HUES6 (cell line): ENCODE measurements around the gene SIVA1.

Experiments used
- H3K27ac ChIP-seq: 2 replicates; pipeline ENCODE4 v1.7.0; 2013; ENCODE audit warnings: low read depth, mild to moderate bottlenecking, low read length, inconsistent platforms
- H3K27me3 ChIP-seq: 2 replicates; pipeline ENCODE4 v1.6.1; 2013; ENCODE audit warnings: low read length; ENCODE audit not compliant: control insufficient read depth, insufficient read depth
- H3K36me3 ChIP-seq: 2 replicates; pipeline ENCODE4 v1.6.1; 2013; ENCODE audit warnings: low read length; ENCODE audit not compliant: control insufficient read depth, insufficient read depth
- H3K4me1 ChIP-seq: 2 replicates; pipeline ENCODE4 v1.6.1; 2013; ENCODE audit warnings: low read length; ENCODE audit not compliant: control insufficient read depth, insufficient read depth
- H3K4me3 ChIP-seq: 2 replicates; pipeline ENCODE4 v1.5.1; 2013; ENCODE audit warnings: low read depth, low read length
- H3K9ac ChIP-seq: one replicate; pipeline ENCODE4 v1.6.1; 2013; ENCODE audit warnings: mild to moderate bottlenecking, low read length
- H3K9me3 ChIP-seq: 2 replicates; pipeline ENCODE4 v1.6.1; 2013; ENCODE audit warnings: low read depth, low read length; ENCODE audit not compliant: control insufficient read depth, insufficient read depth

SIVA1 gene

DNA sequence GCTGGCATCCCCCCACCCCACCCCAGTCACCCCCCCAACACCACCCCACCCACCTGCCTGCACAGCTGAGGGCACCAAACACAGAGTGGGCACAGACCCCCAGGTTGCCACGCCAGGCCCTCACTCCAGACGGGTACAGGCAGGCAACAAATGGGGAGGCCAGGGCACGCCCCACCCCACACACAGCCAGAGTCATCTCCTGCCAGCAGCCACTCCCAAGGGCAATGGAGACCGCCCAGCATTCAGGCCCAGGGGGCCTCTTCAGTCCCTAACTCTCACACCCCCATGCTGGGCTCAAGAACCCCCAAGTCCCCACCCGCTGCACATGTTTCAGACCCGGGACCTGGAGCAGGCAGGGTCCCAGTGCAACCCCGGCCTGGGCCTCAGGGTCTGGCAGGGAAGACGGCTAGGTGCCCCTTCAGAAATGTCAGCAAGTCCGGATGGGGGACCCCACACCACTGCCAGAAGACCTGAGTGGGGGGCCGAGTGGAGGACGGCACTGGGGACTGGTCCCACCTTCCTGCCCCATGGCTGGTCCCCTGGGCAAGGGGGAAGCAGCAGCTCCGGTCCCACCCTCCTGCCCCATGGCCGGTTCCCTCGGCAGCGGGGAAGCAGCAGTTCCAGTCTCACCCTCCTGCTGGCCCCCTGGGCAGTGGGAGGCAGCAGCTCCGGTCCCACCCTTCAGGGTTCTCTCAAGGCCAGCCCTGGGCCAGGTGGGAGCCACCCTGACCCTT, 30.7 kb downstream of the SIVA1 start:
- H3K27ac ChIP-seq, result no peak overlapping the region
- H3K9me3 ChIP-seq, result no peaks in the 10 kb centered on the region
- H3K4me1 ChIP-seq, result no peaks in the 10 kb centered on the region
- H3K27me3 ChIP-seq, result no peaks in the 10 kb centered on the region
- H3K9ac ChIP-seq, result no peak overlapping the region
- peaks cover 37% of the 10 kb centered on the region for H3K36me3 ChIP-seq
- H3K4me3 ChIP-seq, result no peak overlapping the region

DNA sequence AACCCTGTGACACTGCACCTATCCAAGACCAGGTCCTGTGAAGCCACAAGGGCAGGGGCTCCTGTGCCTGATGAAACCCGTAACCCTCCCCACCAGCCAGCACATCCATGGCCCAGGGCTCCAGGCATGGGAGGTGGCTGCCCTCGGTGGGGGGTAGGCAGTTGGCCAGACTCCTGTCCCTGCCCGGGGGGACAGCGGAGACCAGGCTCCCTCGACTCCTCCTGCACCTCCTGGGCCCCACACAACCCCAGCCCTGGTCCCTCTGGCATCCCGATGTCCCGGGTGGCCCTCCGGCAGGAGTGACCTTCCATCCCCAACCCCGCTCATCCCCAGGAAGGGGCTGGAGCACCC, 31.2 kb downstream of the SIVA1 start:
- H3K36me3 ChIP-seq, result peaks cover 43% of the 10 kb centered on the region
- H3K4me1 ChIP-seq, result no peaks in the 10 kb centered on the region
- H3K27me3 ChIP-seq, result no peaks in the 10 kb centered on the region
- H3K27ac ChIP-seq, result no peak overlapping the region
- no peaks in the 10 kb centered on the region for H3K9me3 ChIP-seq
- no peak overlapping the region for H3K4me3 ChIP-seq
- no peak overlapping the region for H3K9ac ChIP-seq

DNA sequence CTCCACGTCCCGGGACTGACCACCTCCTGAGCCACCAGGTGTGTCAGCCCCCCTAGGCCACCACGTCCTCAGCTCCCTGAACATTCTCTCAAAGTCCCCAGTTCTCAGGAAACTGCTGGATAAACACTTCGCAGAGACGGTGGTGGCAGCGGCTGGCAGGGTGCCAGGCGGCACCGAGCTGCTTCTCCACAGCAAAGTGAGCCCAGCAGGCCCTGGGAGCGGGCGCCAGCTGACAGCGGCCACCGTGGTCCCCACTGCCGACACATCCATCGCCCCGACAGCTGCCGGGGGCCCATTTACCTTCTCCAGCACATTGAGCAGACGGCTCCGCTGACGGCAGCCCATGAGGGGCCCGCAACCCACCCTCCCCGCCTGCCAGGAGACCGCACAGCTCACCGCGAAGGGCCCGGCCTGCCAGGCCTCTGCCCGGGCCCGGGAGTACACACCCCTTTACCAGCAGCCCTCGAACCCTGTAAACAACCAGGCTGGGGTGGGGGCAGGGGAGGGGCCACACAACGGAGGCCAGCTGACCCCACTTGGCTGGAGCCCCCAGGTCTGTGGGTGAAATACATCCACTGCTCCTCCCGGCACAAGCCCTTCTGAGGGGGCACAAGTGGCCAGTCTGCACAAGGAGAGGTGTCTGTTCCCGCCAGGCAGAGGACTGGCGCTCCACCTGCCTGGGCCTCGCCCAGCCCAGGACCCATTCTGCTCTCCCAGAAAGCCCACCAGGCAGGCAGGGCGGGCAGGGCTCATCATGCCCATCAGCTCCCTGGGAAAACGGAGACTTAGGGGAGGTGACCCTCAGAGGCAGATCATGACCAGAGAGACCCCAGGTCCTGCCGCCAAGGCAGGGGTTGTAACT, 32.1 kb downstream of the SIVA1 start:
- no peak overlapping the region for H3K9ac ChIP-seq
- no peak overlapping the region for H3K4me3 ChIP-seq
- H3K36me3 ChIP-seq, result peaks cover 48% of the 10 kb centered on the region
- no peaks in the 10 kb centered on the region for H3K27me3 ChIP-seq
- H3K27ac ChIP-seq, result no peak overlapping the region
- no peaks in the 10 kb centered on the region for H3K4me1 ChIP-seq
- no peaks in the 10 kb centered on the region for H3K9me3 ChIP-seq

DNA sequence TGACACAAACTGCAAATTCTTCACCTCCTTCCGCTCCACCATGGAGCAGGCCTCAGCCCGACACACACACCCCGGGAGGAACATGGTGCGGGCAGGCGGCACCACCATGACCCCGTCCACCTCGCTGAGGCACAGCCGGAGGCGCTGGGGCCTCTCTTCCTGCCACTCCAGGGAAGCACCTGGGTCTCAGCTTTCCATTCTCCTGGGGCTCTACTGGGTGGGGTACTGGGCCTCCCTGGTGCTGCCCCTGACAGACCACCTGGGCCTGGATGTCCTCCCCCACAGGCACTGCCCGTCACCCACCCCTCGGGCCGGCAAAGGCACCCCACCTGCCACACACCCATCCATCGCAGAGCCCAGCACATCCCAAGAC, 32.7 kb downstream of the SIVA1 start:
- Histone ChIP-seq H3K27ac (no peak overlapping the region), H3K4me1 (no peaks in the 10 kb centered on the region)

DNA sequence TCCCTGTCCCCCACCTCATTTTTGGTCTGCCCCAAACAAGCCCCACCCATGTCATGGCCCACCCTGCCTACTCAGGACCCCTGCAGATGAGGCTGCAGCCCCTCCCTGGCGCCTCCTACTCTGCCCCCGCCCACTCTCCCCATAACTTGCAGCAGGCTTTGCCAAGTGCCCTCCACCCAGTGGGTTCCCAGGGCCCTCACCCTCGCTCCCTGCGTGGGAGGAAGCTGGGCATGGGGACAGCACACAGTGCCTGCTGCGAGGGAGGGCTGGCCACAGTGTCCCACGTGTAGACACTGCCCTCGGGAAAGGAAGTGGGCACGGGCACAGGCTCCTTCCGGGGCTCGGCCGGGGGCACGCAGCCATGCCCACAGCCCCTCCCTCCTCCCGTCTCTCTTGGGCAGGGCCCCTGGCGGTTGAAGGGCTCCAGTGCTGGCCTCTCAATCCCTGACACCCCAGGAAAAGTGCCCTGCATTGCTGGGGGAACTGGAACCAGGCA, 33.2 kb downstream of the SIVA1 start:
- Histone ChIP-seq H3K27ac (no peak overlapping the region), H3K27me3 (no peaks in the 10 kb centered on the region), H3K9ac (no peak overlapping the region), H3K36me3 (peaks cover 51% of the 10 kb centered on the region), H3K4me1 (no peaks in the 10 kb centered on the region), H3K4me3 (no peak overlapping the region), H3K9me3 (no peaks in the 10 kb centered on the region)

More for the DNA sequence above, 32.7 kb downstream of the SIVA1 start:
- H3K36me3 ChIP-seq, result peaks cover 50% of the 10 kb centered on the region
- H3K27me3 ChIP-seq, result no peaks in the 10 kb centered on the region
- no peak overlapping the region for H3K4me3 ChIP-seq
- no peaks in the 10 kb centered on the region for H3K9me3 ChIP-seq
- H3K9ac ChIP-seq, result no peak overlapping the region

DNA sequence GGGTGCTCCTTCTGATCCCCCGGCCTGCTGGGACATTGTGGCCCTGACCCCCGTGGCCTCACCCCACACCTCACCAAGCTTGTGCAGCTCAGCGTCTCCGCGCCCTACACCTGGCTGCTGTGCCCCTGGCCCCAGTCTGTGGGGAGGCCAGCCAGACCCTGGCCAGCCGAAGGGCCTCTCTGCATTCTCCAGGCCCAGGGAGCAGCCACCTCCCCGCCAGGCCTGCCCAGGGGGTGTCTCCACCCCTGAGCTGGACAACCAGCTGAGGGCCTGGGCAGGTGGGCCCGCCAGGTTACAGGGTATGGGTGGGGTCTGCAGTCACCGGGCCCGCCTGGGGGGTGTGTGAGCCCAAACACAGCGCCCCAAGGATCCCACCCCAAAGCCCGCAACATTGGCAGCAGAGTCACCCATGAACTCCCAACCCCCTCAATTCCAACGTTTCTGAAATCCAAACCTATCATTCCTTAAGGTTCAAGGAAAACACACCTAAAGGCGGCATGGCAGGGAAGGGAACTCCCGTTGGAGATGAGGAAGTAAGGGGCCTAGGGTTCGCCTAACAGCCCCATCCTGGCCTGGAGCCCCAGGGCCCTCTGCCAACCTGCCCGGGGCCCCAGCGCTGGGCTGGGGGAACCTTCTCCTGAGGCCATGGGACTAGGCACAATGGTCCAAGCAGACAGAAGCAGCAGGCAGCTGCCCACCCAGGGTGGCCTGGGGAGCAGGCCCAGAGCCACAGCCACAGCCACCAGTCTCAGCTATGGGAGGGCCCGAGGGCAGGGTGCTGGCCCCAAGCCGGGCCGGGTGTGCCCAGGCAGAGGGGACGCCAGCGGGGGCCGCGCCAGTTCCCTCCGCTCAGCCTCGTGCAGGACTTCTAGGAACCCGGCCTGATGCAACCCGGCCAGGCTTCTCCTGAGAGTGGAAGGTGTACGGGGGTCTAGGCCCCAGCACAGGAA, 34.1 kb downstream of the SIVA1 start:
- peaks cover 58% of the 10 kb centered on the region for H3K36me3 ChIP-seq

DNA sequence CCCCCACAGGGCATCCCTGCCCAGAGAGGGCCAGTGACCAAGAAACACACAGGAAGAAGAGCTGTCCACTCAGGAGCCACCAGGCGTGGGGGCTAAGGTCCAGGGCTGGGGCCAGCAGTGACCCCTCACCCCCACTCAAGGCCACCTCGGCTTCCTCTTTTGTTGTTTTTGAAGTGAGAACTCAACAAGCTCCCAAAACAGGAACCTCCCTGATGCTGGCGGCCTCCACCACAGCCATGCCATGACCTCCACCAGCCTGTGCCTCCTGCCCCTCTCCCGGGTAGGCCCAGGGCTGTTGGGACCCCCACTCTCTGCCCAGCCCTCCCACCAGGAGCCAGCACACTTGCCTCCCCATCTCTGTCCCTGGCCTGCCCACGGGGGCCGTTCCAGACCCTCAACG, 34.8 kb downstream of the SIVA1 start:
- Histone ChIP-seq H3K4me3 (no peak overlapping the region), H3K9ac (no peak overlapping the region), H3K36me3 (peaks cover 55% of the 10 kb centered on the region), H3K27ac (no peak overlapping the region), H3K9me3 (no peaks in the 10 kb centered on the region), H3K27me3 (no peaks in the 10 kb centered on the region), H3K4me1 (no peaks in the 10 kb centered on the region; the same call in 1 of the 2 replicates)

More for the DNA sequence above, 34.1 kb downstream of the SIVA1 start:
- Histone ChIP-seq H3K4me3 (no peak overlapping the region), H3K9ac (no peak overlapping the region), H3K9me3 (no peaks in the 10 kb centered on the region), H3K4me1 (no peaks in the 10 kb centered on the region), H3K27me3 (no peaks in the 10 kb centered on the region), H3K27ac (no peak overlapping the region; the same call in 1 of the 2 replicates)

DNA sequence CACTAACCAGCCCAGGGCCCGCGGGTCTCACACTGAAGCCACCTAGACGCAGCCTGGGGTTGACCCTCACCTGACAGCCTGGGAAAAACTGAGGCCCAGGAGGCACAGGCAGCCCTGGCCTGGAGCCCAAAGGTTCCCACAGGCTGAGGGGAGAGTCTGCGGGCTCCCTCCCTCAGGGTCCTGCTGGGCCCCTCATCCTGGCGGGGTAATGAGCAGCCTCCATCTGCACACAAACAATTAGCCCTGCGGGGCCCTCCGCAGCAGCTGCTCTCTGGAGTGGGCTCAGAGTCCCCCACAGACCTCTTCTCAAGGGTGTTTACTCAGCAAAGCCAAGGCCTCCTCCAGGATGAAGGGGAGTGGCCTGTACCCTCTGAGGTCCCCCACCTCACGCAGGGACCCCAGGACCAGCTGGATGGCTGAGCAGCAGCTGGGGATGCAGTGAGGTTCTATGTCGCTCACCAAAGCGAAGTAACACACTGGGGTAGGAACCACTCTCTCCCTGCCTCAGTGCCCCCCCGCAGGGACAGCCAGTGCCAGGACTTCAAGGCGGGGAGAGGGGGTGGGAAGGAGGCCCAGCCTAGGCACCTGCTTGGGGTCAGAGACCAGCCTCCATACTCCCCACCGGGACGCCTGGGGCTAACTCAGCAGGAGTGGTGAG, 35.3 kb downstream of the SIVA1 start:
- Histone ChIP-seq H3K4me3 (no peak overlapping the region), H3K27me3 (no peaks in the 10 kb centered on the region), H3K9ac (no peak overlapping the region), H3K4me1 (peaks cover under 1% of the 10 kb centered on the region; the same call in 1 of the 2 replicates), H3K9me3 (no peaks in the 10 kb centered on the region), H3K36me3 (peaks cover 52% of the 10 kb centered on the region), H3K27ac (no peak overlapping the region)

DNA sequence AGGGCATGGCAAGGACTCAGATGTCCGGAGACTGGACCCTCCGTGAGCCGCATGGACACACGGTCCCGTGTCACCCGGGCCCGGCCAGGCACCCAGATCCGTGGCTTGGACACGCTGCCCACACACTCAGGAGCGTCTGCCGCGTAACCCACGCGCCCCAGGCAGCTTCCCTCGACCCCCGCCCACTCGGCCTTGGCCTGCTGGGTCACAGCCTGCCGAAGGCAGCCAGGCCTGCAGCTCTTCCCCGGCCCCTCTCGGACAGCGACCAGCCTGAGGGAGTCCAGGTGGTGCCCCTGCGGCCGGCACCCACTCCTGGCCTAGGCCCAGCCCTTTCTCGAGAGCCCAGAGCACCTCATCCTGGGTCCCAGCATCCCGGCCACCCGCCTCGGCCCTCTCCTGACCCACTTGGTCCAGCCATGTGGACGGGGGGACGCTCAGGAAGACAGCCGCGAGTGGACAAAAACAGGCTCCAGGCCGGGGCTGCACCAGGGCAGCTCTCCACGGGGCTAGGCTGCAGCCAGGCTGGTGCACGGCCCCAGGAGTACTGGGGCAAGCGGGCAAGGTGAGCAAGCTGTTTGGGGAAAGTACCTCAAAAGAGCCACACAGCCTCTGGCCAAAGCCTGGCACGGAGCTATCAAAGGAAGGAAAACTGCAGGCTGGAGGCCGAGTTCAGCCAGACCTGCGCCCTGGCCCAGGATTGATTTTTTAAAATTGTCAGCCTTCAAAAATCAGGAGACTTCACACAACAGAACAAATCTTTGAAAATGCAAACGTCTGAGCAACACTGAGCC, 36.1 kb downstream of the SIVA1 start:
- peaks cover 52% of the 10 kb centered on the region for H3K36me3 ChIP-seq
- no peak overlapping the region for H3K27ac ChIP-seq
- H3K27me3 ChIP-seq, result no peaks in the 10 kb centered on the region
- H3K4me1 ChIP-seq, result peaks cover 8% of the 10 kb centered on the region
- H3K4me3 ChIP-seq, result no peak overlapping the region
- H3K9ac ChIP-seq, result no peak overlapping the region
- no peaks in the 10 kb centered on the region for H3K9me3 ChIP-seq
